WI38 (cell line): Measurements from ENCODE around the gene SLBP.

Experiments
- H3K4me3 ChIP-seq: 2 replicates; pipeline ENCODE4 v1.5.1; 2011; ENCODE audit warnings: low read depth, mild to moderate bottlenecking, control low read depth, low read length
- CTCF ChIP-seq: IDR thresholded peaks from 2 replicates; pipeline ENCODE4 v1.5.1; 2012; ENCODE audit warnings: low read depth, mild to moderate bottlenecking, control low read depth, low read length

SLBP gene

GRCh38 chr4:1757836-1758235 is 45.7 kb upstream of the SLBP start:
- H3K4me3 ChIP-seq = no peak overlapping the region
- TF ChIP-seq CTCF = no peak

DNA sequence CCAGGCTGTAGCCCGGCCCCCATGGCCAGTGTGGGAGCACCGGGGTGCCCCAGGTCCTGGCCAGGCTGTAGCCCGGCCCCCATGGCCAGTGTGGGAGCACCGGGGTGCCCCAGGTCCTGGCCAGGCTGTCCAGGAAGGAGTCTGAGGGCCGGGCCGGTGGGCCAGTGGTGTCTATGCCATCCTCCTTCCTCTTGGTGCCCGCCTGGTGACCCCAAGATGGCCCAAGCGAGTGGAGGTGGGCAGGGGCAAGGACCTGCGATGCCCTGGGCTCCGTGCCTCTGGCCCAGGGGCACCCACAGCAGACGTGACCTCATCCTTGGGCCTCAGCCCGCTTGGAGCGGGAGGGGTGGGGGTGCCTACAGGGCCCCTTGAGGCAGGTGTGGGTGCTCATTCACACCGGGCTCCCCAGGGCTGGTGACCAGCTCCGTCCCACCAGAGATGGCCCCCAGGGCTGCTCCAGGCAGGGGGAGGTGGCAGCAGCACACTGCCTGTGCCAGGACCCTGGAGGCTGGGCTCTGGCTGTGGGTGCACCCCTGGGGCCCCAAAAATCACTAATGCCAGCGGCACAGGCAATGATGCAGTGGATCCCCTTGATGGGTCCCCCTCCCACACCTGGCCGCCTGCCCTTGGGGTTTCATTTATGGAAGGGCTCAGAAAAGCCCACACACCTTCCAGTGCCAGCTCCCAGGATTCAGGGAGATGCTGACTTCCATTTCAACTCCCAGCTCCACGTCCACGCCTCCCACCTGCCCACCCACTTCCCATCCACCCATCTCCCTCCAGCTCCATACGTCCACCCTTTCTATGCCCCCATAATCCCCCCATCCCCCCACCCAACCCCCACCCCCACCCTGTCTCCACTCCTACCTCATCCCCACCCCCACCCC is 45.0 kb upstream of the SLBP start:
- TF ChIP-seq CTCF = no peak

GRCh38 chr4:1756079-1756478 is 44.0 kb upstream of the SLBP start:
- TF ChIP-seq CTCF = no peak
- H3K4me3 ChIP-seq = no peak overlapping the region

More for the DNA sequence above, 45.0 kb upstream of the SLBP start:
- H3K4me3 ChIP-seq = no peak overlapping the region

DNA sequence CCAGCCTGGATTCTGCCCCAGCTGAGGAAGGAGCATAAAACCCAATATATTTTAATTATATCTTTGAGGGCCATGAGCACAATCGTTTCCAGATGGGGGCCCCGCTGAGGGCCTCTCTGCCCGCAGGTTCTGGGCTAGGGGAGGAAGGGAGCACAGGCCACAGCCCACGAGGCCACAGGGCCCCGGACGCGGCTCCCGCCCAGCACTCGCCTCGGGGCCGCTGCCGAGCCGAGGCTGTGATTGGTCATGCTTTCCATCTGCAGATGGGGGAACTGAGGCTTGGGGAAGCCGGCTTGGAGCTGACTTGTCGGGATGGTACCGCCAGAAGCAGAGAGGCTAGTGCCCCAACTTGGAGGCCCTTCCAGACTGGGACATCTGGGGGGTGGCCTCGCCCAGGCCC is 43.2 kb upstream of the SLBP start:
- TF ChIP-seq CTCF = no peak
- H3K4me3 ChIP-seq = no peak overlapping the region

GRCh38 chr4:1754336-1754735 is 42.2 kb upstream of the SLBP start:
- TF ChIP-seq CTCF = no peak

GRCh38 chr4:1753697-1754311 is 41.7 kb upstream of the SLBP start:
- no peak for TF ChIP-seq CTCF
- H3K4me3 ChIP-seq = no peak overlapping the region

More at GRCh38 chr4:1754336-1754735, 42.2 kb upstream of the SLBP start:
- no peak overlapping the region for H3K4me3 ChIP-seq

GRCh38 chr4:1753294-1753696 is 41.2 kb upstream of the SLBP start:
- no peak for TF ChIP-seq CTCF
- H3K4me3 ChIP-seq = no peak overlapping the region
